Stimulated activated CD8-positive, alpha-beta memory T cell treated with anti-CD3 and anti-CD28 coated beads, Interleukin-4, amount 100 ng/mL, for 4 hours (primary cell): Measurements from ENCODE around the gene GRK6.

Source experiments
- DNase-seq, 2 donors: peaks; one replicate each; pipeline ENCODE4 v3.0.0-alpha.2; 2020; ENCODE audit warnings: low read depth in 2 of 2, low spot score in 1 of 2

The GRK6 gene

GRCh38 chr5:177425801-177426565 lies 493 bp upstream of the GRK6 start:
- DNase-seq: peak; percentile 99

- no peak for DNase-seq
These were observed 841 bp downstream of the GRK6 start for GRCh38 chr5:177427211-177427822.

GRCh38 chr5:177427919-177428573 lies 1.6 kb downstream of the GRK6 start:
- no peak for DNase-seq

GRCh38 chr5:177428574-177429217 lies 2.2 kb downstream of the GRK6 start:
- no peak for DNase-seq

GRCh38 chr5:177429248-177430040 lies 3.0 kb downstream of the GRK6 start:
- DNase-seq: peak; percentile 75 to 86

- DNase-seq: no peak
These were observed 3.9 kb downstream of the GRK6 start for GRCh38 chr5:177430140-177430951.

GRCh38 chr5:177430972-177431316 lies 4.5 kb downstream of the GRK6 start:
- DNase-seq: no peak

GRCh38 chr5:177431317-177432142 lies 5.1 kb downstream of the GRK6 start:
- DNase-seq: peak in 1 of 2 donors; percentile 48

GRCh38 chr5:177432143-177432838 lies 5.8 kb downstream of the GRK6 start:
- no peak for DNase-seq

- no peak for DNase-seq
These were observed 6.6 kb downstream of the GRK6 start for GRCh38 chr5:177432839-177433657.

- DNase-seq: no peak
These were observed 7.3 kb downstream of the GRK6 start for GRCh38 chr5:177433658-177434217.

GRCh38 chr5:177434437-177434836 lies 8.0 kb downstream of the GRK6 start:
- no peak for DNase-seq

GRCh38 chr5:177434942-177435738 lies 8.7 kb downstream of the GRK6 start:
- DNase-seq: no peak

- DNase-seq: no peak
These were observed 9.5 kb downstream of the GRK6 start for GRCh38 chr5:177435847-177436536.

GRCh38 chr5:177437623-177438022 lies 11.1 kb downstream of the GRK6 start:
- DNase-seq: no peak

- no peak for DNase-seq
These were observed 12.0 kb downstream of the GRK6 start for GRCh38 chr5:177438468-177438867.
